GM19193 (cell line): ENCODE measurements around the gene GOLGA8G.
"Not testable (repeated sequence)": the region's sequence is repeated elsewhere in the genome, so short reads cannot be mapped to it uniquely, and the experiment has no call there.

Experiments
- POLR2A ChIP-seq: IDR thresholded peaks from 4 replicates; pipeline ENCODE4 v1.6.1; 2011; ENCODE audit not compliant: insufficient read depth, insufficient read length; ENCODE audit errors: extremely low read depth

GOLGA8G gene, protein sequence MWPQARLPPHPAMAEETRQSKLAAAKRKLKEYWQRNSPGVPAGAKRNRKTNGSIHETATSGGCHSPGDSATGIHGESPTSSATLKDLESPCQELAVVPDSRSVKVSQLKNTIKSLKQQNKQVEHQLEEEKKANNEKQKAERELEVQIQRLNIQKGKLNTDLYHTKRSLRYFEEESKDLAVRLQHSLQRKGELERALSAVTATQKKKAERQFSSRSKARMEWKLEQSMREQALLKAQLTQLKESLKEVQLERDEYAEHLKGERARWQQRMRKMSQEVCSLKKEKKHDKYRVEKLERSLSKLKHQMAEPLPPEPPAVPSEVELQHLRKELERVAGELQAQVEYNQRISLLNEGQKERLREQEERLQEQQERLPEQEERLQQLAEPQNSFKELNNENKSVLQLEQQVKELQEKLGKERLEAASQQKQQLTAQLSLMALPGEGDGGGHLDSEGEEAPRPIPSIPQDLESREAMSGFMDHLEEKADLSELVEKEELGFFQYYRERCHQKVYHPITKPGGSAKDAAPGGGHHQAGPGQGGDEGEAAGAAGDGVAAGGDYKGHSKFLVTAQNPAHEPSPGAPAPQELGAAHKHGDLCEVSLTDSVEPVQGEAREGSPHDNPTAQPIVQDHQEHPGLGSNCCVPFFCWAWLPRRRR

GRCh38 chr15:28532954-28533353 is at the start of gene GOLGA8G:
Gene GOLGA8G, minus strand, starts transcription at chr15:28532971. Its CDS starts 62 bp downstream, at chr15:28532909.
- TF ChIP-seq POLR2A: not testable (repeated sequence)

DNA sequence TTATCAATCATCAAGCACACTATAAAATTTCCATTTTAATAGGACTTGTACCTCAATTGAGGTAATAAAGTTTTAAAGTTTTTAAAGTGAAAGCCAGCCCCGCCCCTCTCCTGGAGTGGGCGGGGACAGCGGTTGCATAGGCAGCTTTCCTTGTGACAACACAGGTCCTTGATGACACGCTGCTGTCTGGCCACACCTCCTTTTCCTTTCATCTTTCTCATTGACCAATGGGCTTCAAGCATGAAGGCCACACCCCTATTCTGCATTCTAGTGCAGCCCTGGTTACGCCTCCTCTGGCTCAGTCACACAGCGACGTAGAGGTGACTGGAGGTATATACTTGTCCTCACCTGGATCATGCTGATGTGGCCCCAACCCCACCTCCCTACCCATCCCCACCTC is 20.5 kb upstream of the GOLGA8G start, which contains the start of gene GOLGA6L25:
Gene GOLGA6L25 (plus strand): TSS at position 301 of the 400 bp plus-strand sequence. CDS start 61 bp downstream, at position 362.
- not testable (repeated sequence) for TF ChIP-seq POLR2A
